Testis (tissue), 2 donors: Measurements from ENCODE around the gene GTF2H2C.
"Not testable (repeated sequence)": the region's sequence is repeated elsewhere in the genome, so short reads cannot be mapped to it uniquely, and the experiment has no call there.

Experiments used
- CTCF ChIP-seq, 3 experiments: fragments of 450-650 bp in 2 of 3; fragments of 200-600 bp in 1 of 3; sonication (generic) in 1 of 3; IDR thresholded peaks; one replicate each; pipeline ENCODE4 v1.5.1; 2016 to 2019; ENCODE audit warnings: antibody characterized with exemption in 3 of 3, mild to moderate bottlenecking in 2 of 3, moderate library complexity in 1 of 3
- POLR2A ChIP-seq: fragments of 450-650 bp; IDR thresholded peaks from one replicate; pipeline ENCODE4 v1.6.1; 2017; ENCODE audit warnings: antibody characterized with exemption, mild to moderate bottlenecking, moderate library complexity

DNA sequence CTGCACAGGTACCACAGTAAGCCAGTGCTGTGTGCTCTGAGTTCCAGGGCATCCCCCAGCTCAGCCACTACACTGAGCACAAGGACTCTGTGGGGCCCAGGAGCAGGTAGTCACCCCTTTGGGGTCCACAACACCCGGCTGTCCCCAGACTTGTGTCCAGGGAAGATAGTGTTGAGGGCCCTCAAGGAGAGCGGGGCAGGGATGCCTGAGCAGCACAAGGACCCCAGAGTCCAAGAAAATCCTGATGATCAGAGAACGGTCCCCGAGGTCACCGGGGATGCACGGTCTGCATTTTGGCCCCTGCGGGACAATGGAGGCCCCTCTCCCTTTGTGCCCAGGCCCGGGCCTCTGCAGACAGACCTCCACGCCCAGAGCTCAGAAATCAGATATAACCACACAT lies 71.9 kb downstream of the GTF2H2C start:
- TF ChIP-seq CTCF (IDR thresholded peaks at IDR 0.05); POLR2A: not testable (repeated sequence)
